ENCODE data around the gene EYA4.

EYA4 gene

GRCh38 chr6:133259561-133259960 lies 18.4 kb downstream of the EYA4 start:
- H3K9ac ChIP-seq (ENCODE audit: low read length) = no peak overlapping the region
- H3K9me3 ChIP-seq (ENCODE audit: low read length) = no peaks in the 10 kb centered on the region
- no peak overlapping the region for H3K4me3 ChIP-seq (ENCODE audit: low read depth, low read length, poor library complexity, severe bottlenecking)
- no peaks in the 10 kb centered on the region for H3K79me2 ChIP-seq (ENCODE audit: insufficient read depth, low read length)
- no peak overlapping the region for H2AFZ ChIP-seq (ENCODE audit: low read length)
- no peaks in the 10 kb centered on the region for H3K27me3 ChIP-seq (ENCODE audit: insufficient read depth, low read length)
- no peaks in the 10 kb centered on the region for H3K4me1 ChIP-seq (ENCODE audit: insufficient read depth, low read length, severe bottlenecking)
- H3K36me3 ChIP-seq (ENCODE audit: insufficient read depth, low read length) = no peaks in the 10 kb centered on the region
- TF ChIP-seq EZH2 (IDR thresholded peaks at IDR 0.05; ENCODE audit: borderline replicate concordance, low read length) = no peak
- H3K27ac ChIP-seq (ENCODE audit: low read depth, low read length, poor library complexity, severe bottlenecking) = no peak overlapping the region
- no peaks in the 10 kb centered on the region for H3K9me2 ChIP-seq (ENCODE audit: low read depth, low read length)
- no peak overlapping the region for H3K4me2 ChIP-seq (ENCODE audit: low read length)
- no peaks in the 10 kb centered on the region for H4K20me1 ChIP-seq (ENCODE audit: insufficient read depth, low read length)
- H3F3A ChIP-seq (ENCODE audit: insufficient read depth, low read length) = no peaks in the 10 kb centered on the region

GRCh38 chr6:133262804-133263203 lies 21.6 kb downstream of the EYA4 start:
- no peaks in the 10 kb centered on the region for H3K79me2 ChIP-seq (ENCODE audit: insufficient read depth, low read length)
- H3K27me3 ChIP-seq (ENCODE audit: insufficient read depth, low read length) = no peaks in the 10 kb centered on the region
- H3K4me3 ChIP-seq (ENCODE audit: low read depth, low read length, poor library complexity, severe bottlenecking) = no peak overlapping the region
- no peak overlapping the region for H3K9ac ChIP-seq (ENCODE audit: low read length)
- H3K9me2 ChIP-seq (ENCODE audit: low read depth, low read length) = no peaks in the 10 kb centered on the region
- H4K20me1 ChIP-seq (ENCODE audit: insufficient read depth, low read length) = no peaks in the 10 kb centered on the region
- H3K27ac ChIP-seq (ENCODE audit: low read depth, low read length, poor library complexity, severe bottlenecking) = no peak overlapping the region
- H3F3A ChIP-seq (ENCODE audit: insufficient read depth, low read length) = no peaks in the 10 kb centered on the region
- no peak overlapping the region for H3K4me2 ChIP-seq (ENCODE audit: low read length)
- no peak overlapping the region for H2AFZ ChIP-seq (ENCODE audit: low read length)
- TF ChIP-seq EZH2 (IDR thresholded peaks at IDR 0.05; ENCODE audit: borderline replicate concordance, low read length) (no peak), CTCF (IDR thresholded peaks at IDR 0.05; ENCODE audit: low read length) (no peak)
- H3K36me3 ChIP-seq (ENCODE audit: insufficient read depth, low read length) = no peaks in the 10 kb centered on the region
- H3K4me1 ChIP-seq (ENCODE audit: insufficient read depth, low read length, severe bottlenecking) = no peaks in the 10 kb centered on the region
- no peaks in the 10 kb centered on the region for H3K9me3 ChIP-seq (ENCODE audit: low read length)

GRCh38 chr6:133265066-133265465 lies 23.9 kb downstream of the EYA4 start:
- Histone ChIP-seq H3K9me3 (ENCODE audit: low read length) (no peaks in the 10 kb centered on the region), H3F3A (ENCODE audit: insufficient read depth, low read length) (no peaks in the 10 kb centered on the region), H3K36me3 (ENCODE audit: insufficient read depth, low read length) (no peaks in the 10 kb centered on the region), H3K4me2 (ENCODE audit: low read length) (no peak overlapping the region), H3K27me3 (ENCODE audit: insufficient read depth, low read length) (no peaks in the 10 kb centered on the region), H3K9ac (ENCODE audit: low read length) (no peak overlapping the region), H3K4me3 (ENCODE audit: low read depth, low read length, poor library complexity, severe bottlenecking) (no peak overlapping the region), H3K27ac (ENCODE audit: low read depth, low read length, poor library complexity, severe bottlenecking) (no peak overlapping the region), H4K20me1 (ENCODE audit: insufficient read depth, low read length) (no peaks in the 10 kb centered on the region), H2AFZ (ENCODE audit: low read length) (no peak overlapping the region), H3K4me1 (ENCODE audit: insufficient read depth, low read length, severe bottlenecking) (no peaks in the 10 kb centered on the region), H3K79me2 (ENCODE audit: insufficient read depth, low read length) (no peaks in the 10 kb centered on the region), H3K9me2 (ENCODE audit: low read depth, low read length) (no peaks in the 10 kb centered on the region)
- TF ChIP-seq EZH2 (IDR thresholded peaks at IDR 0.05; ENCODE audit: borderline replicate concordance, low read length) (no peak), CTCF (IDR thresholded peaks at IDR 0.05; ENCODE audit: low read length) (no peak)

- Histone ChIP-seq H3K9ac (ENCODE audit: low read length) (no peak overlapping the region), H3K4me3 (ENCODE audit: low read depth, low read length, poor library complexity, severe bottlenecking) (no peak overlapping the region), H3K27me3 (ENCODE audit: insufficient read depth, low read length) (no peaks in the 10 kb centered on the region), H3K9me3 (ENCODE audit: low read length) (no peaks in the 10 kb centered on the region), H3F3A (ENCODE audit: insufficient read depth, low read length) (no peaks in the 10 kb centered on the region), H3K9me2 (ENCODE audit: low read depth, low read length) (no peaks in the 10 kb centered on the region), H3K79me2 (ENCODE audit: insufficient read depth, low read length) (no peaks in the 10 kb centered on the region), H3K4me2 (ENCODE audit: low read length) (no peak overlapping the region), H3K36me3 (ENCODE audit: insufficient read depth, low read length) (no peaks in the 10 kb centered on the region), H2AFZ (ENCODE audit: low read length) (no peak overlapping the region), H4K20me1 (ENCODE audit: insufficient read depth, low read length) (no peaks in the 10 kb centered on the region), H3K4me1 (ENCODE audit: insufficient read depth, low read length, severe bottlenecking) (no peaks in the 10 kb centered on the region), H3K27ac (ENCODE audit: low read depth, low read length, poor library complexity, severe bottlenecking) (no peak overlapping the region)
- no peak for TF ChIP-seq CTCF (IDR thresholded peaks at IDR 0.05; ENCODE audit: low read length)
- TF ChIP-seq EZH2 (IDR thresholded peaks at IDR 0.05; ENCODE audit: borderline replicate concordance, low read length) = no peak
These were observed 25.0 kb downstream of the EYA4 start for GRCh38 chr6:133266186-133266585.
